ENCODE results near the gene THSD8. TPM values are rescaled to one million over a fixed set of nuclear protein-coding genes. Genes with fewer than 3 reads are reported as not detected.

THSD8 gene
- total and polyA plus RNA-seq, 2 experiments from 2014 or later: 10.8 TPM; not detected in 1

DNA sequence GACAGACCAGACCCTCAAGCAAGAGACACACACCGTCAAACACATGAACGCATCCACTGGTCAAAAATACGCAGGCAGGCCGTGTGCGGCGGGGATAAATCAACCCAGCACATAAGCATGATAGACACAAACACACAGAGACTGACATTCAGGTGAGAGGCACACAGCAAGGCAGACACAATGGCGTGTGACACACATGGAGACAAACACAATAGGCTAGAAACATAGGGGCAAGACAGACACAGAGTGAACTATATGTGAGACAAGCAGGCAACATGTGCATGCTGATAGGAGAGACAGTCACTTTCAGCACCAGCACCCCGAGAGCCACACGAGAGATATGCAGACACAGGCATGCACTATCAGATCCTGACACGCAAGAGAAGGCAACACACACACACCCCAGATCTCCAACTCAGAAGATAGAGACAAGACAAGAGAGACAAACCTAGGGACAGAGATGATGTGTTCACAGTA lies 17.4 kb upstream of the THSD8 start:
- TF ChIP-seq EZH2 (IDR thresholded peaks at IDR 0.05; ENCODE audit: insufficient read depth, poor library complexity, severe bottlenecking) (no peak), EZH2phosphoT487 (IDR thresholded peaks at IDR 0.05; ENCODE audit: insufficient read depth, low read depth) (no peak)
- in situ Hi-C loops (cut with MboI): no loop called here
- Histone ChIP-seq H3K9me2 (ENCODE audit: insufficient read depth) (no peaks in the 10 kb centered on the region), H3K27ac (peak overlapping the region; percentile 73), H3K9ac (peak overlapping the region; percentile 79), H3F3A (ENCODE audit: insufficient read depth) (peaks cover 47% of the 10 kb centered on the region), H4K20me1 (ENCODE audit: insufficient read depth) (no peaks in the 10 kb centered on the region), H2AFZ (no peak overlapping the region), H3K9me3 (ENCODE audit: low read depth) (no peaks in the 10 kb centered on the region), H3K79me2 (ENCODE audit: insufficient read depth) (no peaks in the 10 kb centered on the region), H3K36me3 (ENCODE audit: low read depth) (no peaks in the 10 kb centered on the region), H3K27me3 (replicated peaks; ENCODE audit: insufficient read depth) (no peaks in the 10 kb centered on the region), H3K4me2 (ENCODE audit: unreplicated experiment) (no peak overlapping the region), H3K4me3 (no peak overlapping the region), H3K4me1 (ENCODE audit: insufficient read depth) (peaks cover 31% of the 10 kb centered on the region)
- WGBS, 2 experiments (ENCODE audit: low coverage in 1 of 2, low lambda C conversion rate in 2 of 2, missing lambda C conversion rate in 2 of 2): 56 to 64% methylated on average over 10 of the region's 10 CpGs
- DNase-seq: peak; percentile 52

DNA sequence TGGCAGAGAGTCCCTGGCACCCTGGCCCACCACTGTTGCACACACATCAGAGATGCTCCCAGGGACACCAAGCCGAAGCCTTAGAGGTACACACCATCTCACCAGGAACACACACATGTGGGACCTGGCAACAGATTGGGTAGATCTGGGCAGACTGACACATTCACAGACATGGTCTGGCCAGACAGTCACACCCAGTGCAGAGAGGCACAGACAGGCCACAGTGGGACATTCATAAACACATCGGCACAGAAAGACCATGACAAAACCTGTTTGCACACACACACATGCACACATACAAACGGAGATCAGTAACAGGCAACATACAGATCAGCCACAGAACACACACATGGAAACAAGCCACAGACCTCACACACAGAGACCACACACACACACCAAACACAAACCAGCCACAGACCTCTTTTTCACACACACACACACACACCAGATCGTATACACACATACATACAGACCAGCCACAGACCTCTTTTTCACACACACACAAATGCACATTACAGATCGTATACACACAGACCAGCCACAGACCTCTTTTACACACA lies 16.9 kb upstream of the THSD8 start:
- peaks cover 41% of the 10 kb centered on the region for H3F3A ChIP-seq (ENCODE audit: insufficient read depth)
- H3K4me2 ChIP-seq (ENCODE audit: unreplicated experiment): no peak overlapping the region

DNA sequence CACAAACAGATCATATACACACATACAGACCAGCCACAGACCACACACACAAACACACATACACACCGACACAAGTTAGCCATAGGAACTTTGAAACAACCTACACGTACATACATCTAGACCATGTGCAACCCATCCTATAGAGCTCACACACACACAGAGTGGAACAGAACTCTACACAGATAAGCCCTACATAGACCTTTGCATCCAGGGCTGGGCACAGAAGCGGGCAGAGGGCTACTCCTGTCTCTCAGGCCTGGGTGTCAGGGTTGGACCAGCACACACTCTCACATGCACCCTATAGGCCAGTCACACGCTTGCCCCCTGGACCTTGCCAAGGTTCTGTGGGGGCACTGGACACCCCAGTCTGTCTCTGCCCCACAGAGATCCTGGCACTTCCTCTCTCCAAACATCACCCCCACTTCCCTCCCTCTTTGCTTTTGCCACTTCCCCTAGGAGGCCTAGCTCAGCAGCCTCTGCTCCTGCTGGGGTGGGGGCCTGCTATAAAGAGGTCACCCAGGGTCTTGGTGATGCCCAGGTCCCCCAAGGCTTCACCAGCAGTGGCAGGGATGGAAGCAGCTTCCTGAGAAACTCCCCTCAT lies 16.3 kb upstream of the THSD8 start:
- H4K20me1 ChIP-seq (ENCODE audit: insufficient read depth): no peaks in the 10 kb centered on the region
- H3K27me3 ChIP-seq (replicated peaks; ENCODE audit: insufficient read depth): no peaks in the 10 kb centered on the region
- no peak overlapping the region for H3K4me3 ChIP-seq
- H3K27ac ChIP-seq: peak overlapping the region; percentile 73
- no peaks in the 10 kb centered on the region for H3K9me2 ChIP-seq (ENCODE audit: insufficient read depth)
- H3F3A ChIP-seq (ENCODE audit: insufficient read depth): peaks cover 42% of the 10 kb centered on the region
- 88 to 92% methylated on average over 4 of the region's 4 CpGs for WGBS, 2 experiments (ENCODE audit: low coverage in 1 of 2, low lambda C conversion rate in 2 of 2, missing lambda C conversion rate in 2 of 2)
- DNase-seq: peak; percentile 17
- H3K9ac ChIP-seq: no peak overlapping the region
- no peak overlapping the region for H3K4me2 ChIP-seq (ENCODE audit: unreplicated experiment)
- in situ Hi-C loops (cut with MboI): no loop called here
- H3K9me3 ChIP-seq (ENCODE audit: low read depth): no peaks in the 10 kb centered on the region
- H3K79me2 ChIP-seq (ENCODE audit: insufficient read depth): no peaks in the 10 kb centered on the region
- H3K36me3 ChIP-seq (ENCODE audit: low read depth): no peaks in the 10 kb centered on the region
- H2AFZ ChIP-seq: peak overlapping the region; percentile 26; the same call in 1 of the 2 replicates
- peaks cover 29% of the 10 kb centered on the region for H3K4me1 ChIP-seq (ENCODE audit: insufficient read depth)
- TF ChIP-seq EZH2 (IDR thresholded peaks at IDR 0.05; ENCODE audit: insufficient read depth, poor library complexity, severe bottlenecking) (no peak), EZH2phosphoT487 (IDR thresholded peaks at IDR 0.05; ENCODE audit: insufficient read depth, low read depth) (no peak)

More for the DNA sequence above, 16.9 kb upstream of the THSD8 start:
- peak; percentile 42 for DNase-seq
- Histone ChIP-seq H4K20me1 (ENCODE audit: insufficient read depth) (no peaks in the 10 kb centered on the region), H3K36me3 (ENCODE audit: low read depth) (no peaks in the 10 kb centered on the region), H3K9ac (no peak overlapping the region), H3K4me3 (no peak overlapping the region), H3K9me2 (ENCODE audit: insufficient read depth) (no peaks in the 10 kb centered on the region), H3K9me3 (ENCODE audit: low read depth) (no peaks in the 10 kb centered on the region), H3K4me1 (ENCODE audit: insufficient read depth) (peaks cover 26% of the 10 kb centered on the region), H2AFZ (no peak overlapping the region), H3K27ac (peak overlapping the region; percentile 73), H3K27me3 (replicated peaks; ENCODE audit: insufficient read depth) (no peaks in the 10 kb centered on the region), H3K79me2 (ENCODE audit: insufficient read depth) (no peaks in the 10 kb centered on the region)
- 42 to 53% methylated on average over 5 of the region's 5 CpGs for WGBS, 2 experiments (ENCODE audit: low coverage in 1 of 2, low lambda C conversion rate in 2 of 2, missing lambda C conversion rate in 2 of 2)
- no peak for TF ChIP-seq EZH2phosphoT487 (IDR thresholded peaks at IDR 0.05; ENCODE audit: insufficient read depth, low read depth)
- in situ Hi-C loops (cut with MboI): no loop called here

DNA sequence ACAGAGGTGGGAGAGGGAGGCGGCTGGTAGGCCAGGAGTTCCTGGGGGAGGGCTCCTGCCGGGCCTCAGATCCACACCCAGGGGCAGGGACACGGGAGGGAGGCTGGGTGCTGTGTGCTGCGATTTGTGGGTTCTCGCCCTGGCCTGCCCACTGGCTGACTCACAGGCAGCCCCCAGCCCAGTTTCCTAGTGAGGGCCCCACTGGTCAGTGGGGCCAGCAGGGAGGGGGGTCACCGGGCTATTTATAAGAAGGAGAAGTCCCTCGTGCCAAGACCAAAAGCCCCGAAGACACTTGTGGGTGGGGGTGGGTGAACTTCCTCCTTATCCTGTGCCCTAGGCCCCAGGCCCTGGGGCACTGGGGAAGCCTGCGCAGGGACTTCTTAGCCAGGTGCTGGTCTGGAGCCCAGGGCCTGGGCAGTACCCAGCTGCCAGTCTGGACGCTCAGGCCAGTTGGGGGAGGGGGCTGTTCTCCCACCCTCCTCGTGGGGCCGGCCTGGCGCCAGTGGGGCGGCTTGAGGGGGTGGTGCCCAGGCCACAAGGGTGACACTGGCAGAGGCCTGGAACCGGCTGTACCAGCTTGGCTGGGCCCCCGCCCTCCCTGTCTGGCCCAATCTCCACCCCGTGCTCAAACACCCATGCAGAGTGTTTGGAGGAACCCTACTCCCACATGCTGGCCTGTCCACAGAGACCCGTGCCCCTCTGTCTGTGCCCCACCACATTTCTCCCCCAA lies 15.6 kb upstream of the THSD8 start:
- no peak for DNase-seq
- H3K4me1 ChIP-seq (ENCODE audit: insufficient read depth): peaks cover 34% of the 10 kb centered on the region
- no peaks in the 10 kb centered on the region for H3K79me2 ChIP-seq (ENCODE audit: insufficient read depth)
- H3K36me3 ChIP-seq (ENCODE audit: low read depth): no peaks in the 10 kb centered on the region
- H4K20me1 ChIP-seq (ENCODE audit: insufficient read depth): no peaks in the 10 kb centered on the region
- no peaks in the 10 kb centered on the region for H3K9me2 ChIP-seq (ENCODE audit: insufficient read depth)
- 54 to 60% methylated on average over 16 of the region's 18 CpGs for WGBS, 2 experiments (ENCODE audit: low coverage in 1 of 2, low lambda C conversion rate in 2 of 2, missing lambda C conversion rate in 2 of 2)
- H3K9me3 ChIP-seq (ENCODE audit: low read depth): no peaks in the 10 kb centered on the region
- H3F3A ChIP-seq (ENCODE audit: insufficient read depth): peaks cover 46% of the 10 kb centered on the region
- H3K9ac ChIP-seq: no peak overlapping the region
- peak overlapping the region; percentile 73; the same call in 1 of the 2 replicates for H3K27ac ChIP-seq
- no peak overlapping the region for H3K4me3 ChIP-seq
- in situ Hi-C loops (cut with MboI): no loop called here
- no peak overlapping the region for H3K4me2 ChIP-seq (ENCODE audit: unreplicated experiment)
- TF ChIP-seq EZH2 (IDR thresholded peaks at IDR 0.05; ENCODE audit: insufficient read depth, poor library complexity, severe bottlenecking) (no peak), EZH2phosphoT487 (IDR thresholded peaks at IDR 0.05; ENCODE audit: insufficient read depth, low read depth) (no peak)
- peak overlapping the region; percentile 26; the same call in 1 of the 2 replicates for H2AFZ ChIP-seq
- no peaks in the 10 kb centered on the region for H3K27me3 ChIP-seq (replicated peaks; ENCODE audit: insufficient read depth)

Data from GM23248 (cell line).